ENCODE measurements around the gene CRYAA.

CRYAA gene

DNA sequence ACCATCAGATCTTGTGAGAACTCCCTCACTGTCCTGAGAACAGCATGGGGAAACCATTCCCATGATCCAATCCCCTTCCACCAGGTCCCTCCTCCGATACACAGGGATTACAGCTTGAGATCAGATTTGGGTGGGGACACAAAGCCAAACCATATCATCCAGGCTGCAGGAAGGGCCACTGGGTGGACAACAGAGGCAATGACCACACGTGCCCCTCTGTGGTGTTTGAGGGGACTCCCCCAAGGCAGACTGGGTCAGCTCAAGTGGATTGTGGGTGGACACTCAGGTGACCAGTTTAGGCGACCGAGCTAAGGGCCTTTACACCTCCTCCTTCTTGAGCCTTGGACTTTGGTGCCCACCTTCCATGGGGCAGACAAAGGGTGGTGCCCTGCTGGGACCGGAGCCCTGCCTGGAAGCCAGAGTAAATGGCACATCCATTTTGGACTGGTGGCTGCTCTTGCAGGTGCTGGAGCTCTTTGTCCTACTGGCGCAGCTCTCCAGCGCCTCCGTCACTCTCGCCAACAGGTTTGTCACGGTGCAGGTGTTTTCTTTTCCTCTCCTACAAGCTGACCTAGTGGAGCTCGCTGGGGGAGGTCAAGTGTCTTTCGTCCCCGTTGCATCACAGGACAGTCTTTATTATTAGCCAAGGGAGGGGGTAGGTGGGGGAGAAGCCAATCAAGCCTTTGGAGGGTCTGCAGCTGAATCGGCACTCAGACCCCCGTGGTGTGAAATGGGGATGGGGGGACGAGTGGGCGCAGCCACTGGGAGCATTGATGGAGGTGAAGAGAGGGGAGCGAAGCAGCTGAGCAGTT lies 37.6 kb downstream of the CRYAA start:
- no peaks in the 10 kb centered on the region for H3K27me3 ChIP-seq (ENCODE audit: insufficient read depth, low read length, poor library complexity)
- no peak overlapping the region for H3K4me3 ChIP-seq (ENCODE audit: low read depth in 1 of 2, low read length in 2 of 2)
- no peak overlapping the region for H3K27ac ChIP-seq (ENCODE audit: low read length)
- ATAC-seq (ENCODE audit: insufficient read depth, low read depth) (no peak), DNase-seq (no peak)
- no peak overlapping the region for H2AFZ ChIP-seq (ENCODE audit: low read depth, low read length)
- no peaks in the 10 kb centered on the region for H3K79me2 ChIP-seq (ENCODE audit: insufficient read depth, low read length)
- TF ChIP-seq, protein P1, sequence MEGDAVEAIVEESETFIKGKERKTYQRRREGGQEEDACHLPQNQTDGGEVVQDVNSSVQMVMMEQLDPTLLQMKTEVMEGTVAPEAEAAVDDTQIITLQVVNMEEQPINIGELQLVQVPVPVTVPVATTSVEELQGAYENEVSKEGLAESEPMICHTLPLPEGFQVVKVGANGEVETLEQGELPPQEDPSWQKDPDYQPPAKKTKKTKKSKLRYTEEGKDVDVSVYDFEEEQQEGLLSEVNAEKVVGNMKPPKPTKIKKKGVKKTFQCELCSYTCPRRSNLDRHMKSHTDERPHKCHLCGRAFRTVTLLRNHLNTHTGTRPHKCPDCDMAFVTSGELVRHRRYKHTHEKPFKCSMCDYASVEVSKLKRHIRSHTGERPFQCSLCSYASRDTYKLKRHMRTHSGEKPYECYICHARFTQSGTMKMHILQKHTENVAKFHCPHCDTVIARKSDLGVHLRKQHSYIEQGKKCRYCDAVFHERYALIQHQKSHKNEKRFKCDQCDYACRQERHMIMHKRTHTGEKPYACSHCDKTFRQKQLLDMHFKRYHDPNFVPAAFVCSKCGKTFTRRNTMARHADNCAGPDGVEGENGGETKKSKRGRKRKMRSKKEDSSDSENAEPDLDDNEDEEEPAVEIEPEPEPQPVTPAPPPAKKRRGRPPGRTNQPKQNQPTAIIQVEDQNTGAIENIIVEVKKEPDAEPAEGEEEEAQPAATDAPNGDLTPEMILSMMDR (IDR thresholded peaks at IDR 0.05; ENCODE audit: borderline replicate concordance, extremely low read depth, low read length, poor library complexity, severe bottlenecking): no peak
- no peaks in the 10 kb centered on the region for H3K9me3 ChIP-seq (ENCODE audit: insufficient read depth, low read length, severe bottlenecking)
- H3K4me2 ChIP-seq (ENCODE audit: insufficient read depth, low read length): no peak overlapping the region
- no peaks in the 10 kb centered on the region for H3K36me3 ChIP-seq (ENCODE audit: insufficient read depth, low read length)
- H3K4me1 ChIP-seq (ENCODE audit: insufficient read depth, low read length): no peaks in the 10 kb centered on the region
- no peak overlapping the region for H3K9ac ChIP-seq (ENCODE audit: low read depth, low read length)
- no peaks in the 10 kb centered on the region for H4K20me1 ChIP-seq (ENCODE audit: insufficient read depth, low read length)

DNA sequence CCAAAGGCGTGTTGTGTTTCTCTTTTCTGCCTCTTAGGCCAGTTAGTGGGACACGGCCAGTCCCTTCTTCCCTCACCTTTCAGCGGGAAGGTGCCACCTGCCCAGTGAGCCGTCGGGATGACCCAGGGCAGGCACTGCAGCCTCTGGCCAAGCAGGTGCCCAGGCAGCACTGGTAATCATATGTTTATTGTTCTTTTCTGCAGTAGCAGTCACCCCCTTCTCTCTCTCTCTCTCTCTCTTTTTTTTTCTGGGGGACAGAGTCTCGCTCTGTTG lies 38.2 kb downstream of the CRYAA start:
- H2AFZ ChIP-seq (ENCODE audit: low read depth, low read length): no peak overlapping the region
- no peaks in the 10 kb centered on the region for H3K27me3 ChIP-seq (ENCODE audit: insufficient read depth, low read length, poor library complexity)
- H4K20me1 ChIP-seq (ENCODE audit: insufficient read depth, low read length): no peaks in the 10 kb centered on the region
- no peak overlapping the region for H3K27ac ChIP-seq (ENCODE audit: low read length)
- H3K9me3 ChIP-seq (ENCODE audit: insufficient read depth, low read length, severe bottlenecking): no peaks in the 10 kb centered on the region
- H3K4me3 ChIP-seq (ENCODE audit: low read depth in 1 of 2, low read length in 2 of 2): no peak overlapping the region
- H3K79me2 ChIP-seq (ENCODE audit: insufficient read depth, low read length): no peaks in the 10 kb centered on the region
- H3K36me3 ChIP-seq (ENCODE audit: insufficient read depth, low read length): no peaks in the 10 kb centered on the region
- no peak overlapping the region for H3K9ac ChIP-seq (ENCODE audit: low read depth, low read length)
- H3K4me1 ChIP-seq (ENCODE audit: insufficient read depth, low read length): no peaks in the 10 kb centered on the region
- DNase-seq (no peak), ATAC-seq (ENCODE audit: insufficient read depth, low read depth) (no peak)
- no peak overlapping the region for H3K4me2 ChIP-seq (ENCODE audit: insufficient read depth, low read length)
- TF ChIP-seq EZH2 (IDR thresholded peaks at IDR 0.05; ENCODE audit: borderline replicate concordance, low read depth, low read length, severe bottlenecking): no peak
- TF ChIP-seq, protein P1 (IDR thresholded peaks at IDR 0.05; ENCODE audit: borderline replicate concordance, extremely low read depth, low read length, poor library complexity, severe bottlenecking): no peak

DNA sequence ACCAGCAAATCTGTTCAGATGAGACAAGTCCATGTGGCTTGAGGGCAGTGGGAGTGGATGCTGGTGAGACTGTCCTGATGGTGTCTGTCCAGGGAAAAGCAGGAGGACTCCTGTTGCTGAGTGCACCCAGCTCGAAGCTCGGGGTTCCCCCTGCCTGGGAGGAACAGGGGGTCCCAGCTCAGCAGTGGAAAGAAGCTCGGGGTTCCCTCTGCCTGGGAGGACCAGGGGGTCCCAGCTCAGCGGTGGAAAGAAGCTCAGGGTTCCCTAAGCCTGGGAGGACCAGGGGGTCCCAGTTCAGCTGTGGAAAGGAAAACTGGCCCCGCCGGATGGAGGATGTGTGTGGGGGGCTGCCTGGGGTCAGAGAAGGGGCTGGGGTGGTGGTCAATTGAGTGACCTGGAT lies 39.1 kb downstream of the CRYAA start:
- no peak overlapping the region for H3K9ac ChIP-seq (ENCODE audit: low read depth, low read length)
- H3K27me3 ChIP-seq (ENCODE audit: insufficient read depth, low read length, poor library complexity): no peaks in the 10 kb centered on the region
- no peaks in the 10 kb centered on the region for H3K79me2 ChIP-seq (ENCODE audit: insufficient read depth, low read length)
- ATAC-seq (ENCODE audit: insufficient read depth, low read depth) (no peak), DNase-seq (no peak)
- H3K4me3 ChIP-seq (ENCODE audit: low read depth in 1 of 2, low read length in 2 of 2): no peak overlapping the region
- no peaks in the 10 kb centered on the region for H3K4me1 ChIP-seq (ENCODE audit: insufficient read depth, low read length)
- no peak for TF ChIP-seq EZH2 (IDR thresholded peaks at IDR 0.05; ENCODE audit: borderline replicate concordance, low read depth, low read length, severe bottlenecking)
- TF ChIP-seq, protein P1 (IDR thresholded peaks at IDR 0.05; ENCODE audit: borderline replicate concordance, extremely low read depth, low read length, poor library complexity, severe bottlenecking): no peak
- H3K9me3 ChIP-seq (ENCODE audit: insufficient read depth, low read length, severe bottlenecking): no peaks in the 10 kb centered on the region
- no peak overlapping the region for H3K4me2 ChIP-seq (ENCODE audit: insufficient read depth, low read length)
- H4K20me1 ChIP-seq (ENCODE audit: insufficient read depth, low read length): no peaks in the 10 kb centered on the region
- no peaks in the 10 kb centered on the region for H3K36me3 ChIP-seq (ENCODE audit: insufficient read depth, low read length)
- H2AFZ ChIP-seq (ENCODE audit: low read depth, low read length): no peak overlapping the region
- H3K27ac ChIP-seq (ENCODE audit: low read length): no peak overlapping the region
